Measurements from ENCODE around the gene NBEAL1. TPM values are rescaled to one million over a fixed set of nuclear protein-coding genes. Genes with fewer than 3 reads are reported as not detected.

NBEAL1 gene
- total RNA-seq, 2 experiments from 2014 or later = 8.2 to 13.0 TPM

Other genes starting within 250 kb of the NBEAL1 start
- gene ICA1L, start 143.1 kb upstream of the NBEAL1 start, total RNA-seq = 1 to 10 TPM; 7.5 to 8.2 TPM
- gene WDR12, start 103.2 kb upstream of the NBEAL1 start, total RNA-seq = 100 to 1,000 TPM in 1 of 2 experiments, 10 to 100 TPM in 1; 92.5 to 129 TPM
- gene CARF, start 102.6 kb upstream of the NBEAL1 start, total RNA-seq = 1 to 10 TPM; 6.2 to 9.0 TPM
- 10 to 100 TPM; 19.0 to 23.3 TPM for gene CYP20A1, start 224.1 kb downstream of the NBEAL1 start, total RNA-seq